GM20000 (cell line): ENCODE data around the gene CTNNA3.

Source experiments
- DNase-seq: peaks from one replicate; pipeline ENCODE4 v3.0.0; 2012; ENCODE audit warnings: low spot score
- TF ChIP-seq, protein P1 (sequence below): IDR thresholded peaks from 2 replicates; pipeline ENCODE4 v1.5.1; 2012; ENCODE audit warnings: mild to moderate bottlenecking, control low read depth; ENCODE audit errors: extremely low read depth, missing control alignments

Gene CTNNA3

DNA sequence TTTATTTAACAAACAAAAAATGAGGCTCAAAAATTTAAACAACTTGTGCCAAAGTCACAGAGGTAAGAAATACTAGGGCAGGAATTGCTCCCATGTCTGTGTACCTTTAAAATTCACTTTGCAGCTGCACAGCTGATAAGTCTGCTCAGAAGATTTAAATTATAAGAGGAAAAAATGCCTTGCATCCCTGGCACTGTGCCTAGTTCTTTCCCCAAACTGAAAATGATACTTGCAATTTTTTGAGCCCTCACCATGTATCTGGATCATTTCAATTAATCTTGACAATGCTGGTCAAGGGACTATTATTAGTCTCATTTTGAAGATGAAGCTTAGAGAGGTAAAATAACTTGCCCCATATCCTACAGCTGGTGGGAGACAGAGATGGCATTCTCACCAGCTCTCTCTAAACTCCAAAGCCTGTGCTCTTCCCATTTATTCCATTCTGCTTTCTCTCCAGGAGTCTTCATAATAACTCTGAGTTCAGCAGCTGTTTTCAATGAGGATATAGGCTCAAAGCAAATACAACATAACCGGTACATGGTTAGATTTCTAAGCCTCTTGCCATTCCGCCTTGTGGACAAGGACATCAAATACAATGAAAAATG lies 1120.6 kb downstream of the CTNNA3 start:
- no peak for DNase-seq
- TF ChIP-seq, protein P1, sequence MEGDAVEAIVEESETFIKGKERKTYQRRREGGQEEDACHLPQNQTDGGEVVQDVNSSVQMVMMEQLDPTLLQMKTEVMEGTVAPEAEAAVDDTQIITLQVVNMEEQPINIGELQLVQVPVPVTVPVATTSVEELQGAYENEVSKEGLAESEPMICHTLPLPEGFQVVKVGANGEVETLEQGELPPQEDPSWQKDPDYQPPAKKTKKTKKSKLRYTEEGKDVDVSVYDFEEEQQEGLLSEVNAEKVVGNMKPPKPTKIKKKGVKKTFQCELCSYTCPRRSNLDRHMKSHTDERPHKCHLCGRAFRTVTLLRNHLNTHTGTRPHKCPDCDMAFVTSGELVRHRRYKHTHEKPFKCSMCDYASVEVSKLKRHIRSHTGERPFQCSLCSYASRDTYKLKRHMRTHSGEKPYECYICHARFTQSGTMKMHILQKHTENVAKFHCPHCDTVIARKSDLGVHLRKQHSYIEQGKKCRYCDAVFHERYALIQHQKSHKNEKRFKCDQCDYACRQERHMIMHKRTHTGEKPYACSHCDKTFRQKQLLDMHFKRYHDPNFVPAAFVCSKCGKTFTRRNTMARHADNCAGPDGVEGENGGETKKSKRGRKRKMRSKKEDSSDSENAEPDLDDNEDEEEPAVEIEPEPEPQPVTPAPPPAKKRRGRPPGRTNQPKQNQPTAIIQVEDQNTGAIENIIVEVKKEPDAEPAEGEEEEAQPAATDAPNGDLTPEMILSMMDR: no peak

DNA sequence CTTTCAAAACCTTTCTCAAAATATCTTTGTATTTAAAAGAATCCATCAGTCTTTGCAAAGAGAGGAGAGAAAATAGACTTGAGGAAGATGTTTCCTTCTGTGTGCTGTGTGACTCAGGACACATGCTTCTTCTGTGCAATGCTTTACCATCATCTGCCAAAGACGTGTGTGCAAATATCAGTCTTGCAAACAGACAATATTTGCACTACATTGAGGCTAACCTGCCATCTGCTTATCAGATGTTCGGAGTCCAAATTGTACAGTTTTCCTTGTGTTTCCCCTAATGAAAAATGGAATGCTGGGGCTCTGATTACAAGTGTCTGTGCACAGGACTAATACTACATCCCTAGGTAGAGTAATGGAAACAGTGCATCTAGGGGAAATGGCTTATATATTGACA lies 1123.3 kb downstream of the CTNNA3 start:
- no peak for DNase-seq
- TF ChIP-seq, protein P1: no peak

DNA sequence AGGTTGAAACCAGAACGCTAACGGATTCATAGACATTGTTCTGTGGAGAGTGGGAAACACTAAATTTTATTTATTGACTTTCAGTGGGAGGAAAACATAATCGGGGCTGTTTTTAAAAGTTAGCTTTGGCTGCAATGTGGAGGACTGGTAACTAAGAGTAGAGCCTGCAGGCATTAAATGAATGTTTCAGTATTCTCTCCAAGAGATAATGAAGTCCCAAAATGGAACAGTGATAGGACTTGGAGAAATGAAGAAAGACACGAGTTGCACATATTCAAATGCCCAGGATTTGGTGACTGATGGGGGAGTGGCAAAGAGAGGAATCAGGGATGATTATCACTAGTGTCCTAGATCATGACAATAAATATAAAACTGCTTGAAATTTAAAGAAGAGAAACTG lies 1130.0 kb downstream of the CTNNA3 start:
- no peak for DNase-seq

DNA sequence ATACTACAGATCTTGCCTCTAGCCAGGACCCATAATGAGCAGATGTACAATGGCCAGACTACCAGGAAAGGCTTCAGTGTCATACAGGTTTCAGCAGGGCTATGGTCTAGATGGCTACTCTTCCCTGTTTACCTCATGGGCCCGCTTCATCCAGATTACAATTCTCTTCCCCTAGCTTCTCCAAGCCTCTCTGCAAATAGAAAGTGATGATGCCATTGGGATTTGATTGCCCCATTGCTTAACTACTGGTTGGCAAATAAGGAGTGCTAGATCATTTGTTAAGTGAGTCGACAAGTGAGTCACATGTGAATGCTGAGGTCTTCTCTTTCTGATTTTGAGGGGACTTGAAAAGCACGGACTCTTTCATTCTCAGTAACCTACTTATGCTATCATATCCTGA lies 1131.7 kb downstream of the CTNNA3 start:
- TF ChIP-seq, protein P1: no peak
- no peak for DNase-seq

More for the DNA sequence above, 1130.0 kb downstream of the CTNNA3 start:
- TF ChIP-seq, protein P1: no peak

DNA sequence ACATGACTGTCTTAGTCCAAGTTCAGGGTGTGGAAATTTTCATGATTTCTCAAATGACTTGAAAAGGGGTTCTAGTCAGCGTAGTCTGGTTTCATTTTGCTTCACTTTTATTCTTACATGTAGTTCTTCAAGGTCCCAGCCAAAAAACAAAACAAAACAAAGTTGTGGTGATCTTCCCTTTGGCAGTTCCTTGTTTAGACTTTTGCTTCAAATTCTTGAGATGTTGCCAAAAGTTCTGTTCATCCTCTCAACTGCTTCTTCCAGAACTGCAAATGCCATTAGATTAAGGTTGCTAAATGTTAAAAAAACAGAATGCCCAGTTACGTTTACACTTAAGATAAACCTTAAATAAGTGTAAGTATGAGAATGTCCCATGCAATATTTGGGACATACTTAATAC lies 1140.9 kb downstream of the CTNNA3 start:
- TF ChIP-seq, protein P1: no peak
- no peak for DNase-seq

DNA sequence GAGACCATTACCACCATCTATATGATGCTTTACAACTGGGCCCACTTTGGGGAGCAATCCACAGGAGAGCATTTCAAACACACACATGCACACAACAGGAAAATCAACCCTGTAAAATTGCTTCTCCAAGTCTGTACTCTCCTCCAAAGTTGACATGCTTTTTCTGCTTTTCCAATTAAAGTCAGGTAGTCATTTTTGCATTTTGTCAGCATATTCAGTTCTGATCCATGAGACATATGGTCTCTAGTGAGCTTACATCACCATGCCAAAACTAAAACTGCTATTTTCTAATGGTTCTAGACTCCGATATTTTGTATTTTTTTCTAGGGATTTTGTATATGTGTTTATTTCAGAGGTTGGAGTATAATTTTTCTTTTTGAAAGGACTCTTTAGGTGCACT lies 1143.7 kb downstream of the CTNNA3 start:
- TF ChIP-seq, protein P1: no peak
- DNase-seq: no peak

DNA sequence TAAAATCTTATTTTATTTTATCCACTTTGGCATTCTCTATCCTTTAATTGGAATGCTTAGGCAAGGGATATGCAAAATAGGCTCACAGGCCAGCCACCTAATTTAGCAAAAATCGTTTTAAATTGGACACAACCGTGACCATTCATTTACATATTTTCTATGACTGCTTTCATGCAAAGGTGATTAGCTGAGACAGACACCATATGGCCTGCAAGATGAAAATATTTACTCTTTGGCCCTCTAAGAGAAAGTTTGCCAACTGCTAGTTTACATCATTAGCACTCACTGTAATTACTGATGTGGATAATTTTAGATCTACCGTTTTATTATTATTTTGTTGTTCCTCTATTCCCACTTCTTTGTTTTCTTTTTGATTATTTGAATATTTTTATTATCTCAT lies 1145.6 kb downstream of the CTNNA3 start:
- TF ChIP-seq, protein P1: no peak
- no peak for DNase-seq
